T-helper 2 cell (primary cell): ENCODE results near the gene MRPS14.
A peak's percentile ranks its signal among the peaks of the same experiment; 100 is the strongest.

Experiments used
- DNase-seq, 5 experiments: peaks; one replicate each; pipeline versions ENCODE4 v3.0.0 to v3.0.0-alpha.2; 2012 to 2022

MRPS14 gene

GRCh38 chr1:174982971-174983689 is 40.1 kb downstream of the MRPS14 start:
- peak in 2 of 5 experiments; percentile 39 to 66 for DNase-seq

DNA sequence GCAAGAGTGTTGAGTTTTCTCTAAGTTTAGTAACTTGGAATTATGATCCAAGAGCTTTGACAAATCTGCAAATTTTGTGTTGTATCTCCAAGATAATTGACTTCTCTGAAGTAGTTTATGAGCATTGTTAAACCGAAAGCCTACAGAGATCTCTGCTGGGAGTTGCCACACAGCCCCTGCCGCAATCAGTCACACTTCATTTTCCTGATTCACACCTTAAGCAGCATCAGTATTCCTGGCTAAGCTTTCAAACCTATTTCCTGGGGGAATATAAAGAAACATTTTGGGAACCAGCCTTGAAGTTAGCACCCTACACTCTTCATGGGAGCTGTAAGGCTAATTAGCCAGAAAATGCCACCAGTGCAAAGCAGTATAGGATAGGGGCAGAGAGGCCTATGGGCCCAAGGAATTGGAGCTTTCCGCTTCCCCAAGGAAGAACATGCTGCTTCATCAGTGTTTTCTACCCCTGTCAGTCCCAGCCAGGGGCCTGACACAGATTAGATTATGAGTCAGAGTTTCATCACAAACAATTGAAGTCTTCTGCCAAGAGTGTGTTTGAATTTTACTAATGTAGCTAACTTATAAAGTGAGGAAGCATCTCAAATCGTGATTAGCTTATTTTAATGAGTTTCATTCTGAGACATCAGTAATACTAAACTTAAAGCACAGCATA is 46.7 kb downstream of the MRPS14 start:
- peak in 1 of 5 experiments; percentile 38 for DNase-seq

GRCh38 chr1:174975764-174976163 is 47.5 kb downstream of the MRPS14 start:
- no peak for DNase-seq

- no peak for DNase-seq
These were observed 48.5 kb downstream of the MRPS14 start for GRCh38 chr1:174974711-174975119.

GRCh38 chr1:174971902-174972301 is 51.3 kb downstream of the MRPS14 start:
- no peak for DNase-seq

DNA sequence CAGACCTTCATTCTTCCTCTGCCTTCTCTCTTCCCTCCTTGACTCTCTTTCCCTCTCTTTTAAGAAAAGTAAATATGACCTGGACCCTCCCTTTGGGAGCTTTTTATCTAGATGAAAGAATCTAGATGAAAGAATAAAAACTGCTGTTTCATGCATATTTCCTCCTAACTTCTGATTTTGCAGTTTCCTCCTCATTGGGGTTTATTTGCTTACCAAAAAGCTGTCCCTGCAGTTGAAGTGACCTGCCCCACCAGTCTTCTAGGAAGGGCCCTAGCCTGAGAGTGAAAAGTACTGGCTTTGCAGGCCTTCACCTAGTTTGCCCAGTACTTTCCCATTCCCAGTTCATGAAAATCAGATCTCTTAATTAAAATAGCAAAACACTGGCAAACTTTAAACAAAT is 51.8 kb downstream of the MRPS14 start:
- no peak for DNase-seq

DNA sequence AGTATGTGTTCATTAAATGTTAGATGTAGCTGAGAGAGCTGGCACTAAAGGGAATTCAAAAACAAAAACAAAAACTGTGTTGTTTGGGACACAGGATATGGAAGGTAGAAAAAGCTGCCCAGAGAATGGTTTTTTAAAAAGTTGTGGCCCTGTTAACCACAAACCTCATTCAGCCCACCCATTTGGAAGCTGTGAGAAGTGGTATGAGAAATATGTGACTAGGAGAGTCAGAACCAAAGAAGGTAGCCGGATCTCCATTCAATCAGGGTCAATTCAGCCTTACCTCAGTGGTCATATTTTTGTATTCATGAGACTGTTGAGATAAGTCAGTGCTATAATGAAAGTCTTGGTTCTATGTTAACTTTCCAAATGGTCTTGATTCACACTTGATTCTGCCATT is 53.2 kb downstream of the MRPS14 start:
- DNase-seq, result peak in 2 of 5 experiments; percentile 44 to 56

- DNase-seq, result peak in 2 of 5 experiments; percentile 80 to 93
These were observed 54.4 kb downstream of the MRPS14 start for GRCh38 chr1:174968750-174969244.

- DNase-seq, result peak in 2 of 5 experiments; percentile 32 to 75
These were observed 55.1 kb downstream of the MRPS14 start for GRCh38 chr1:174967845-174968705.

DNA sequence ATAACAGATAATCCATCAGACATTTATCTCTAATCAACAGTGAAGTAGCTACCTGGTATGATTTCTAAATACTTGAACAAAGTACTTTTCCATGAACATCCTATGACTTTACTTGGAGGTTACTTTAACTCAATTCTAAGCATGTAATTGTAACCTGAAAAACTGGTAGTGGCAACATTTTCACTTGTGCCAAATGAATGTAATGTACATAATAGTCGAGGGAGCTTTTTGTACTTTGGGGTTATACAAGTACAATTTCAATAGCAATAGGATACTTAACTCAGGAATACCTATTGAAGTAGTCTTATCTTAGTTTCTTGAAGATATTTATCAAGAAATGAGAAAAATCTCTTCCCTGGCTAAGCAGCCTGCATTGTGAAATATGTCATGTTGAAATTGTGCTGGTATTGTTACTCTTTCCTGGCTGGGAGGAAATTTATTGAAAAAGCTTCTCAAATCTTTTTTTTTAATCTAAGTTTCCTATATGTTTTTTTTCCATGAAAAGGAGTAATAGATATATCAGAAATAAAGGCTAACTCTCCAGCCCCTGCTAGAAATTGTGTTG is 57.1 kb downstream of the MRPS14 start:
- no peak for DNase-seq

DNA sequence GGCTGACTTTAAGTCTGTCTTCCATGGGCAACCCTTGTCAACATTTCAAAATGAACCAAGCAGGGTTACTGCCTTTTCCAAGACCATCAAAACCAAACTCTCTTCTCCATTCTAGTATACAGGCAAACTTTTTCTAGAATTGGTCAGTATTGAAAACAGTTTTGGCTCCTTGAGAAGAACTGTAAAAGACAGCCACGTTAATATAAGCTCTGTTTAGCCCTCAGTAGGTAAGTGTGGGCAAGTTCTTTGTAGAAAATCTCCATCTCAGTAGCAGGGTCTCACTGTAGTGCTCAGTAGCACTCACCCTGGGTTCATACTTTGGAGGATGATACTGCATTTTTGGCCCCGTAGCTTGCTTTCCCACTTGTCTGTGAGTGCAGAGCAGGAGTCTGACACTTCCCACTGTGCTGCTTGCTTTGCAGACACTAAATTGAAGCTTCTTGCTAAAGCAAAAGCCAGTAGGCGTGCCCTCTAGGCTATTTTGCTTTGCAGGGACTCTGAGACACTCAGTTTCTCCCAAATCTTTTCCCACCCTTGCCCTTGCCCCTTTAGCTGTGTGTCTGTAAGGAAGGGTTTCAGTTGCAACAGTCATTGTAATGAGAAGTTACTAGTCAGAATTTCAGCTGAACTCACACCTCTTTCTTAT is 57.7 kb downstream of the MRPS14 start:
- DNase-seq, result peak in 2 of 5 experiments; percentile 20 to 24

DNA sequence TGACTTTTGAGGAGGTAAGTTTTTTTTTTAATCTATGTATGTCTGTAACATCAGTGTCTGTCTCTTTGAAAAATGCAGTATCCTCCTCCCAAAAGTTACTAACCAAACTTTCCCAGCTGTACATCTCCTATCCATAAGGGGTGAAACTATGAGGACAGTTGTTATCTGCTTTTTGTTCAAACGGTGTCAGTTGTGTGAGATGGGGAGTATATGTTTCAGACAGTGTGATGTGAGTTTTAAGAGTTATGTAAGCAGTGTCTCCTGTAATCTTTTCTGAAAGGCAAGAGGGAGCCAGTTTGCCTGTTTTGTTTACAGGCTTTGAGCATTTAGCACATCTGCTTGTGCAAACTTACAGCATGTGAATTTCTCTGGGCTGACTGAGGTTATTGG is 58.3 kb downstream of the MRPS14 start:
- peak in 2 of 5 experiments; percentile 35 to 57 for DNase-seq

GRCh38 chr1:174964261-174964971 is 58.8 kb downstream of the MRPS14 start:
- DNase-seq, result peak in 2 of 5 experiments; percentile 46 to 90

DNA sequence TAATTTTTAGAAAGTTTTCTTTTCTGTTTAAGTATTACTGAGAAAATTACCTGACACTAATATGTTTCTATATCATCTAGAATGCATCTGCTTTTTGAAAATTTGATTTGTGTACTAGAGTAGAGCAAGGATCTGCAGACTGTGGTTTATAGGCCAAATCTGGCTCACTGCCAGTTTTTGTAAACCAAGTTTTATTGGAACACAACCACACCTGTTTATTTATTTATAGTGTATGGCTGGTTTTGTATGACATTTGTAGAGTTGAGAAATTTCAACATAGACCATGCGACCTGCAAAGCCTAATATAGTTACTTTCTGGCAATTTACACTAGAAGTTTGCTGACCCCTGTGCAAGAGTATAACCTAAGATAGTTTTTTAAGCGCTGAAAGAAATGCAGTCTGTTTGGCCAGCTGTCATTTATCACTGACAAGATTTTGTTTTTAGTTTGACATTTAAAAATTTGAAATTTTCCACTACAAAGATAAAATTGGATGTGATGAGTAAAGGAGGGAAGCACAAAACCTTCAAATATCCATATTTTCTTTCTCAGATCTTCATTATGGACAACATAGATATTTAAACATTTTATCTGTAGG is 59.6 kb downstream of the MRPS14 start:
- peak in 1 of 5 experiments; percentile 59 for DNase-seq
